Activated CD8-positive, alpha-beta memory T cell treated with anti-CD3 and anti-CD28 coated beads, Interleukin-2, amount 10 ng/mL, durations not matched to agents 7 days and 5 days (primary cell): ENCODE results near the gene CKAP2L. TPM values are rescaled to one million over a fixed set of nuclear protein-coding genes. Genes with fewer than 3 reads are reported as not detected.

Source experiments
- ATAC-seq: fragments of 150-1000 bp; cut with Tn5 transposase; one replicate; pipeline ENCODE4 v1.10.0; 2021; ENCODE audit warnings: moderate library complexity
- CTCF ChIA-PET: fragments of 350-600 bp; sonication (Branson Sonifier 250); formaldehyde crosslinking; loops from one replicate; lab custom pipeline; 2021; ENCODE audit warnings: antibody characterized with exemption; lab: Charles Lee
- DNase-seq: peaks from one replicate; pipeline ENCODE4 v3.0.0-alpha.2; 2020
- H3K27ac Mint-ChIP-seq: one replicate; pipeline ENCODE4 v1.8.0; 2021; ENCODE audit warnings: mild to moderate bottlenecking, mixed read lengths
- H3K27me3 Mint-ChIP-seq: one replicate; pipeline ENCODE4 v1.8.0; 2021; ENCODE audit warnings: mixed read lengths
- H3K36me3 Mint-ChIP-seq: one replicate; pipeline ENCODE4 v1.8.0; 2021; ENCODE audit warnings: mild to moderate bottlenecking, mixed read lengths
- H3K4me1 Mint-ChIP-seq: one replicate; pipeline ENCODE4 v1.8.0; 2021; ENCODE audit warnings: mixed read lengths
- H3K4me3 Mint-ChIP-seq: one replicate; pipeline ENCODE4 v1.8.0; 2021; ENCODE audit warnings: mild to moderate bottlenecking, moderate library complexity, mixed read lengths
- H3K9me3 Mint-ChIP-seq: one replicate; pipeline ENCODE4 v1.8.0; 2022; ENCODE audit warnings: low read depth, mixed read lengths
- total RNA-seq, 2 experiments: library from RNA; stranded (reverse); gene quantifications; one replicate each; pipeline ENCODE4 v1.2.3, GENCODE V29; 2021

CKAP2L gene
- total RNA-seq, 2 experiments from 2014 or later, result 62.2 to 68.8 TPM

DNA sequence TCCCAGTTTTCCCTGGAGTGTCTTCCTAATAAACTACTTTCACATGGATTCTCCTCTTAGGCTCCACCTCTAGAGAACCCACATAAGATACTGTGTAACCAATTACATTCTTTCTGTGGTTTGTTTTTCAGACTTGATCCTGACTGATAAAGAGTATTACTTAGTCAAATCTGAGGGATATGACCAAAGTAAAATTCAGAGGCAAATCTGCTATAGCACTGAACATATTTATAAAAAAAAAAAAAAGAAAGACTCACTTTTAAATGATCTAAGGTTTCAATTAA, 13.9 kb downstream of the CKAP2L start:
- Mint-ChIP-seq H3K27ac (peak overlapping the region; percentile 80), H3K4me3 (no peak overlapping the region)
- CTCF ChIA-PET, result interaction anchor here (0.8 to 10.4 kb wide), 17 partner anchors 10 to 224 kb away, joined by 3 to 172 read pairs (median 6); no protein-coding TSS in a partner anchor

DNA sequence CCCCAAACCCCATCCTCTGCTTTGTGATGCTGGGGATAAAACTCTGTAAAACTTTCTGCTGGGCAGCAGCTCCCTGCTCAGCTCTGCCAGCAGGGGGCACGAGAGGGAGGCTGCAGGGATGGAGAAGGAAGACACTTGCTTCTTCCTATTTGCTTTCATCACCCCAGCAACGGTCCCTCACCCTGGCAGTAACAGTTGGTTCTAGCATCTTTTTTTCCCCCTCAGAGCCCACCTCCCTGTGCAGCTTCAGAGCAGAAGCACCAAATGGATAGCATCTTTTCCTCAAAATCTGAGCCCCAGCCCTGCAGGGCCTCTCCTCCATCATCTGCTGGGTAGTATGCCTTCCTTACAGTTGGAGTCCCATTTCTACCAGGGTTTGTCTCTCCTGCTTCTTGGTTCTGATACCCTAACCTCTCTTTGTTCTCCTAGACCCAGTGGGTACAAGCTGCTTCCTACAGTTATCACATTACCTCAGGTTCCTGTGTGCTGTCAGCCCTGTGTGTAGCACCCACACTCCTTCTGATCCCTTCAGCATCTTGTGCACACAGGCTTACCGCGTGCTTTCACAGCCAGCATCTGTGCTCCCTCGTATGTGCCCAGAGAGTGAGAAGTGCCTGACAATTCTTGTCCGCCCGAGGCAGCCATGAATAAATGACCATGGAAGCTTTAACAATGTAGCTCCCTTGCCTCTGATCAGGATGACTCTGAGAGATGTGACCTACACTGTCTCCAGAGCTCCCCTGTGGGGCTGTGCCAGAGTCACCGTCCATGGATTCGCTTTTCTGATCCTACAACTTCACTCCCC, 14.5 kb downstream of the CKAP2L start:
- H3K4me1 Mint-ChIP-seq, result peaks cover 48% of the 10 kb centered on the region
- CTCF ChIA-PET, result interaction anchor here (0.7 to 10.4 kb wide), 38 partner anchors 9 to 225 kb away, joined by 3 to 172 read pairs (median 4); partner anchors contain the start of gene IL37
- H3K4me3 Mint-ChIP-seq, result peak overlapping the region; percentile 1
- DNase-seq (peak; percentile 91), ATAC-seq (peak; percentile 89)
- H3K27me3 Mint-ChIP-seq, result no peaks in the 10 kb centered on the region
- peak overlapping the region; percentile 80 for H3K27ac Mint-ChIP-seq
- H3K9me3 Mint-ChIP-seq, result no peaks in the 10 kb centered on the region
- H3K36me3 Mint-ChIP-seq, result peaks cover 69% of the 10 kb centered on the region

More for the DNA sequence above, 13.9 kb downstream of the CKAP2L start:
- ATAC-seq (no peak), DNase-seq (no peak)
- Mint-ChIP-seq H3K9me3 (no peaks in the 10 kb centered on the region), H3K4me1 (peaks cover 51% of the 10 kb centered on the region), H3K27me3 (no peaks in the 10 kb centered on the region), H3K36me3 (peaks cover 74% of the 10 kb centered on the region)

DNA sequence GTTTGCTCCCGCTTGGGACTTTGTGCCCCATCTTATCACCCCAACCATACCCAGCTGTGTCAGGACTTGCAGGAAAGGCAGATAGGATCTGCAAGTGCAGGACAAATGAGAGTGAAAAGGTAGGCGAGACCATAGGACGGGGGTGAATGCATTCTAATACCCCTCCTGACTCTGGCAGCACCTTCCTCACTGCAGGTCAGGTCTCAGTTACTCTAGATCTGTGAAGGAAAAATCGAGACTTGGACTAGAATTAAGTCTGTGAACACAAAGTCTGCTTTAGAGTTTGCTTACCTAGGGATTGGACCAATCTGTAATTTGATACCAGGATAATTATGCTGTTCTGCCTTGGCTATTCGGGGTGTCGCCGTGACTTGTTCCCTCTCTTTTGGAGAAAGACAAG, 23.9 kb downstream of the CKAP2L start:
- H3K27ac Mint-ChIP-seq, result no peak overlapping the region
- no peaks in the 10 kb centered on the region for H3K9me3 Mint-ChIP-seq
- H3K4me1 Mint-ChIP-seq, result no peaks in the 10 kb centered on the region
- no peak for ATAC-seq
- peaks cover 67% of the 10 kb centered on the region for H3K36me3 Mint-ChIP-seq
- no peak for DNase-seq
- H3K27me3 Mint-ChIP-seq, result no peaks in the 10 kb centered on the region
- H3K4me3 Mint-ChIP-seq, result no peak overlapping the region
- CTCF ChIA-PET, result interaction anchor here (1.1 to 2.3 kb wide), 2 partner anchors 145 to 202 kb away, joined by 5 to 11 read pairs; no protein-coding TSS in a partner anchor

DNA sequence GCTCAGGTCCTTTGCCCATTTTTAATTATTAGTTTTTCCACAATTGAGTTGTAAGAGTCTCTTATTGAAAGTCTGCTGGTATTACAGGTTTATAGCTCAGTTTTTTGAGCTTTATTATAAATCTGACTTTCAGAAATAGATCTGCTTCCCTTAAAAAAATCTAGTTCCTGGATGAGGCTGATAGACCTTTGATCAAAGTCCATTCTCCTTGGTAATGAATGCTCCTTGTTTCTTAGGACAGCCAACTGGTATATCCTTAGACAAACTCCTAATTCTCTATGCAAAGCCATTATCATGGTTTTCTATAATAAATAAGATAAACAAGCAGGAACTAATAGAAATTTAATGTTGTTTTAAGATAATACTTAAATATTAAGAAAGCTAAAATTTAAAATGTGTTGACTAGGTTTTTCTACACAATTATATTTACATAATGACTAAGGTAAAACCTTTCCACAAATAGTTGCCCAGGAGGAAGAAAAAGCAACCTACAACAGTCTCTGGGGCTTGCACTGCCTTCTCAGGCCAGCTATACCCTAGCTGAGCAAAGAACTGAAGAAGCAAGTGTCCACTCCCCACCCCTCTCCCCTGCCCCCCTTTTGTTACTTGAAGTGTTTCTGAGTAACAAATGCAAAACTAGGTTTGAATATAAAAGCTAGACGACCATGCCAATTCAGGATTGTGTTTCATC, 26.7 kb downstream of the CKAP2L start:
- Mint-ChIP-seq H3K9me3 (no peaks in the 10 kb centered on the region), H3K36me3 (peaks cover 53% of the 10 kb centered on the region), H3K4me1 (no peaks in the 10 kb centered on the region), H3K27ac (no peak overlapping the region), H3K27me3 (no peaks in the 10 kb centered on the region), H3K4me3 (no peak overlapping the region)
- CTCF ChIA-PET, result interaction anchor here (1.1 to 4.6 kb wide), 4 partner anchors 12 to 204 kb away, joined by 3 to 29 read pairs (median 13); no protein-coding TSS in a partner anchor
- DNase-seq (no peak), ATAC-seq (no peak)

DNA sequence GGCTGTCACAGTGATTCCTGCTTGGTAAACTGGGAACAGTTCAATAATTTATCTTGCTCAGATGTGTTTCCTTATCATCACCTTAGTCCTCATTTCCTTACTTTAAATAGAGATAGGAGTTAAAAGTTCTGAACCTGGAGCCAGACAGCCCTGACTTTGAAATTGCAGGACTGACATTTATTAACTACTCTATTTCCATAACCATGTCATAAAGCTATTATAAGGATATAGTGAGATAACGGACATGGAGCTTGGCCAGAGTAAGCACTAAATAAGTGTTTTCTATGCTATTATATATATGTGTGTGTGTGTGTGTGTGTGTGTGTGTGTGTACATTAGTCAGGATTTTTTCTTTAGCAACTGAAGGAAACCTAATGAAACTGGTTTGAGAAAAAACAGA, 30.5 kb downstream of the CKAP2L start:
- ATAC-seq (no peak), DNase-seq (no peak)
- no peak overlapping the region for H3K27ac Mint-ChIP-seq

DNA sequence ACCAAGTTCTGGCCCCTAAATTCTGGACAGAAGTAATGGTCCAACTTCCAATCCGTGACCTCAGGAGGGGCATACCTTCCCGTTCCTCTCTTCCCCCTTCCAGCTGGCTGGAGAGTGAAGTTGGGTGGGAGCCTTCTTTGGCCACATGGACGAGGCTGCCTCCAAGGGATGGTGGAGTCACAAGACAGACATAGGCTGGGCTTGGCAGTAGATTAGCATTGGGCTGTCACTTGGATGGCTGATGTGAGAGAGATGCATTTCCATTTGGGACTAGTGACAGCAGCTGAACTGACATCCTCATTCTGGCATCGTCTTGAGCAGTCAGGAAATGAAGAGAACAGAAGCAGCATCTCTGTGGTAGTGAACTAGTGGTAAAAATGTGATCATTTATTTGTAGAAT, 31.0 kb downstream of the CKAP2L start:
- CTCF ChIA-PET, result interaction anchor here (1.1 to 14.1 kb wide), 4 partner anchors 106 to 208 kb away, joined by 3 to 247 read pairs (median 3); no protein-coding TSS in a partner anchor
- H3K27me3 Mint-ChIP-seq, result peaks cover 2% of the 10 kb centered on the region
- peaks cover 2% of the 10 kb centered on the region for H3K4me1 Mint-ChIP-seq
- no peak overlapping the region for H3K4me3 Mint-ChIP-seq
- no peaks in the 10 kb centered on the region for H3K9me3 Mint-ChIP-seq
- ATAC-seq, result no peak
- no peak overlapping the region for H3K27ac Mint-ChIP-seq
- peaks cover 17% of the 10 kb centered on the region for H3K36me3 Mint-ChIP-seq
- DNase-seq, result no peak

More for the DNA sequence above, 30.5 kb downstream of the CKAP2L start:
- Mint-ChIP-seq H3K27me3 (no peaks in the 10 kb centered on the region), H3K4me3 (no peak overlapping the region), H3K4me1 (peaks cover 2% of the 10 kb centered on the region), H3K9me3 (no peaks in the 10 kb centered on the region), H3K36me3 (peaks cover 21% of the 10 kb centered on the region)
- CTCF ChIA-PET, result interaction anchor here (1.1 to 14.1 kb wide), 4 partner anchors 106 to 208 kb away, joined by 3 to 247 read pairs (median 3); no protein-coding TSS in a partner anchor

DNA sequence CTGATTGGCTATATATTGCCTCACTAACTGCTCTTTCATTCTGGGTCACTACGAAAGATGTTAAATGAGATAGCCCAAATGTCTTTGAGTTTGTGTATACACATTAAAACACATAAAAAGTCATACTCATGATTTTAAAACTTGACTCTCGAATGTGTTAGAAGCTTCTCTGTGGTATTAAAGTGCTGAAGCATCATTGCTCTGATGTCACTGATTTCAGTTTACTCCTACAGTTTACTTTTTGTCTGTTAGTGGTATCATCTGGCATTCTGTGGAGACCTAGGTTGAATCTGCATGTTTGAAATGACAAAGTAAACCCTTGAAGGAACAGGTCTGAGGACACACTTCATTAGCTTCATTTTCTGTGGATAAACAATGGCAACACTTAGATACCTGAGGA, 32.9 kb downstream of the CKAP2L start:
- ATAC-seq (no peak), DNase-seq (no peak)
- H3K36me3 Mint-ChIP-seq, result peaks cover 1% of the 10 kb centered on the region
- H3K27ac Mint-ChIP-seq, result no peak overlapping the region
- peaks cover 8% of the 10 kb centered on the region for H3K4me1 Mint-ChIP-seq
- CTCF ChIA-PET, result interaction anchor here (1.3 to 14.1 kb wide), 5 partner anchors 18 to 209 kb away, joined by 3 to 247 read pairs (median 17); no protein-coding TSS in a partner anchor
- H3K9me3 Mint-ChIP-seq, result no peaks in the 10 kb centered on the region
- H3K4me3 Mint-ChIP-seq, result no peak overlapping the region
- H3K27me3 Mint-ChIP-seq, result peaks cover 10% of the 10 kb centered on the region

DNA sequence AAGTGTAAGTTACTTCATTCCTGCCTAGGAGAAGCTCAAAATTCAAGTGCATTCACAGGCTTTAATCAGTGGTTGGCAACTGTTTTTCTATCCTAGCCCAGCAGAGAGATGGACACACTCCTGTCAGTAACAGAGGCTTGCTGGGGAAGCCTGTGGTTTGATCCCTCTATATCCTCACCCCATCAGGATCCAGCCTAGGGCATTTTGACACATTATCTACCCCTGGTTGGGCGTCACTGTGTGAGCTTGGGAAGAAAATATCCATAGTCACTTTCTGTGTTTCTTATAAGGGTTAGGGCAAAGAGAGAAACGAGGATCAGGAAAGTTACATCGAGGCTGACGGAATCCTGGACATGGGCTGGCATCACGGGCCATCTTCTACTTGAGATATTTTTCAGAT, 33.6 kb downstream of the CKAP2L start:
- Mint-ChIP-seq H3K4me3 (no peak overlapping the region), H3K27me3 (peaks cover 10% of the 10 kb centered on the region), H3K9me3 (no peaks in the 10 kb centered on the region), H3K4me1 (peaks cover 13% of the 10 kb centered on the region), H3K36me3 (no peaks in the 10 kb centered on the region), H3K27ac (no peak overlapping the region)
- no peak for DNase-seq
- CTCF ChIA-PET, result interaction anchor here (1.0 to 14.1 kb wide), 8 partner anchors 9 to 228 kb away, joined by 3 to 247 read pairs (median 4); partner anchors contain the start of gene SLC20A1
- no peak for ATAC-seq

DNA sequence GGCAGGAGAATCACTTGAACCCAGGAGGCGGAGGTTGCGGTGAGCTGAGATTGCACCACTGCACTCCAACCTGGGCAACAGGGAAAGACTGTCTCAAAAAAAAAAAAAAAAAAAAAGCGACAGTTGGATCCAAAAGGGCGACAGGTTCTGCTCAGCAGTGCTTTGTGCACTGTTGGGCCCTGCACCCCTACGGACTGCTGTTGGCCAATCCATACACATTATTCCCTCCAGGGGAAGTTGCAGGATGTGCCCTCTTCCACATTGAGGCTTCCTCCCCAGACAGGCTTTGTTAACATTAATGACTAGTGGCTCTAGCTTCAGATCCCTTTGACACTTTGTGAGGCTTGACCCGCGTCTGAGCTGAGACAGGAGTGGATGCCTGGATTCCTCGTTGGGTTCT, 34.2 kb downstream of the CKAP2L start:
- ATAC-seq, result no peak
- Mint-ChIP-seq H3K27ac (no peak overlapping the region), H3K9me3 (no peaks in the 10 kb centered on the region), H3K4me1 (peaks cover 15% of the 10 kb centered on the region), H3K36me3 (no peaks in the 10 kb centered on the region), H3K4me3 (no peak overlapping the region), H3K27me3 (peaks cover 10% of the 10 kb centered on the region)
- CTCF ChIA-PET, result interaction anchor here (1.0 to 14.1 kb wide), 7 partner anchors 9 to 229 kb away, joined by 3 to 247 read pairs (median 4); partner anchors contain the start of gene SLC20A1
- no peak for DNase-seq

DNA sequence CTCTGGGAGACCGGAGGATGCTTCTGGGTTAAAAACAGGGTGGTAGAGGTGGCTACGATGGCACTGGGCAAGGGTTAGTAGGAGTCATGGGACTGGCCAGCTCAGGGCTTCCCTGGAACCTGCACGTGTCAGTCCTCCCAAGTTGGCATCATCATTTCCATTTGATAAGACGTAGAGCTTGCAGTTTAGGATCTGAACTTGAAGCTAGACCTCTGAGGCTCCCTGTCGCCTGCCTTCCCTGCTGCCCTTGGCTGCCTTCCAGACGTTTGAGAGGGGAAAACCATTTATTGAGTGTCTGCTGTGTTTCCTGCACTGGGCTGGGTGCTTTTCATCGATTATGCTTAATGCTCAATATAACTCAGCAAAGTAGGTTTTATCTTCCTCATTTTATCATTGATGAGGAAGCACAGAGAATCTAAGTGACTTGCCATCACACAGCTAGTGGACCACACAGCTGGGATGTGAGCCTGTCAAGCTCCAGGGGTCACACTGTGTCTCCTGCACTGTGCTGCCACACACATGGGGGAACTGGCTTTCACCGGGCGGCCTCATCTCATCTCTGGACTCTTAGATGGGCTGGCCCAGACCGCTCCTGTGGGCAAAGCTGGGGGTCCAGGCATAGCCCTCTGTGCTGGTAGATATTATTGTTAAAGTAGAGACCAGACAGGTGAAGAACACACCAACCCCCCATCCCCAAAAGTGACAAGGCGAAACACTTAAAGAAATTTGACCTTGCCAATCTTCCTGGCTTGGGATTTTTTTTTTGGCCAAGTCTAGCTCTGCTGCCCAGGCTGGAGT, 35.8 kb downstream of the CKAP2L start:
- peaks cover 19% of the 10 kb centered on the region for H3K4me1 Mint-ChIP-seq
- H3K9me3 Mint-ChIP-seq, result no peaks in the 10 kb centered on the region
- H3K27ac Mint-ChIP-seq, result no peak overlapping the region
- no peaks in the 10 kb centered on the region for H3K36me3 Mint-ChIP-seq
- ATAC-seq (no peak), DNase-seq (no peak)
- peaks cover 10% of the 10 kb centered on the region for H3K27me3 Mint-ChIP-seq
- CTCF ChIA-PET, result interaction anchor here (0.7 to 14.1 kb wide), 9 partner anchors 21 to 212 kb away, joined by 3 to 247 read pairs (median 32); partner anchors contain the start of gene CHCHD5
- no peak overlapping the region for H3K4me3 Mint-ChIP-seq

DNA sequence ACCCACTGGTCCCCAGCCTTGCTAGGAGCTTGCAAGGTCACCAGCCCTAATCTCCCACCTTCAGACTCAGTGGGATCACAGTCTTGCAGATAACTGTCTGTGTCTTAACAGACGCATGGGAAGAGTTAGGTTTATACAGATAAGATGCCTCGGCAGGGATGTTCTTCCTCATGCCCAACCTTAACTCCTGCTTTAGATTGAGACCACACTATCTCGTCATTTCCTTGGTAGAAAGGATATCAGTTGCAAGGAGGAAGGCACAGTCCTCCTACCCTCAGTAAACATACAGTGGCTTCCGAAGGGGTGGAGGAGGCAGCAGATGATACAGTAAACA, 36.4 kb downstream of the CKAP2L start:
- ATAC-seq, result no peak
- Mint-ChIP-seq H3K4me3 (no peak overlapping the region), H3K27ac (no peak overlapping the region), H3K36me3 (no peaks in the 10 kb centered on the region), H3K27me3 (peaks cover 10% of the 10 kb centered on the region), H3K9me3 (no peaks in the 10 kb centered on the region), H3K4me1 (peaks cover 19% of the 10 kb centered on the region)
- CTCF ChIA-PET, result interaction anchor here (1.4 to 14.1 kb wide), 9 partner anchors 9 to 213 kb away, joined by 4 to 247 read pairs (median 34); partner anchors contain the start of gene CHCHD5
- DNase-seq, result no peak

DNA sequence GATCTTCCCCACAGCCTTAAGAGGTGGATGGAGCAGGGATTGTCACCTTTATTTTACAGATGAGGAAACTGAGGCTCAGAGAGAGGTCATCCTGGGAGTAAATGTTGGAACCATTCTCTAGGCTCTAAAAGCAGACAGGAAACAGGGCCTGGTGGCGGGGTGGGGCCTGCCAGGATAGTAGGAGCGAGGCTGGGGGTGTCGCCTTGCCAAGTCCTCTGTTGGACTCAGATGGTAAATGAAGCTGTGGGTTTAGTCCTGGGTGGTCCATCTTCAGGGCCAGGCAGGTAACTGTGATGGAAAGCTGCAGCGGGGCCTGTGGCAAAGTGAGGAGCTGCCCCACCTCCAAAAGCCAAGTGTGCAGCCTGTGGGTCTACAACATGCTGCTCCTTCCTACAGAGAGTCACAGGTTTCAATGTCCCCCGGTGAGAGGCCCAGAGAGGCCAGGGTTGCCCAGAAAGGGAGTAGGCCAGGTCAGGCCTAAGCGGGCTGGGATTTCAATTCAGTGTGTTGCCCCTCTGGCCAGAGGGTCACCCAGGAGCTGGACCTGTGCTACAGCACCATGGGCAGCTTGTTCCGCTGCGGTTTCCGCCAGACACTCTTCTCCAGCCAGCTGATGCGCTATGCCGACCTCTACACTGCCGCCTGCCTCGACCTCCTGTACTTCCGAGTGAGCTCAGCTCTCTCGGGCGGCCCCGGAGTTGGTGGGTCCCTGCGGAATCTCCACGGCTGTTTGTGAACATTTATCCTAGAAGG, 37.0 kb downstream of the CKAP2L start:
- Mint-ChIP-seq H3K4me1 (peaks cover 19% of the 10 kb centered on the region), H3K27ac (no peak overlapping the region), H3K27me3 (peaks cover 10% of the 10 kb centered on the region), H3K36me3 (no peaks in the 10 kb centered on the region), H3K4me3 (no peak overlapping the region), H3K9me3 (no peaks in the 10 kb centered on the region)
- DNase-seq, result no peak
- no peak for ATAC-seq
- CTCF ChIA-PET, result interaction anchor here (0.6 to 14.1 kb wide), 25 partner anchors 10 to 246 kb away, joined by 3 to 247 read pairs (median 7); partner anchors contain the start of genes CHCHD5, IL1B and SLC20A1
